ENCODE results near the gene XKRX.

- TF ChIP-seq TAF1 (IDR thresholded peaks at IDR 0.05; ENCODE audit: low read depth, low read length), result no peak
- no peak for TF ChIP-seq CHD2 (IDR thresholded peaks at IDR 0.05; ENCODE audit: low read length)
- no peak for TF ChIP-seq CTCF (IDR thresholded peaks at IDR 0.05; ENCODE audit: control extremely low read depth in 1 of 3, insufficient read depth in 1 of 3, low read depth in 1 of 3, low read length in 3 of 3)
- TF ChIP-seq ZNF274 (IDR thresholded peaks at IDR 0.05; ENCODE audit: borderline replicate concordance, extremely low read depth, low read length), result no peak
- TF ChIP-seq POLR2AphosphoS5 (IDR thresholded peaks at IDR 0.05; ENCODE audit: low read depth, low read length), result no peak
- no peak for TF ChIP-seq SRF (IDR thresholded peaks at IDR 0.05; ENCODE audit: low read depth, low read length)
- TF ChIP-seq JUND (IDR thresholded peaks at IDR 0.05; ENCODE audit: low read length), result no peak
- no peak for TF ChIP-seq HDAC6 (IDR thresholded peaks at IDR 0.05; ENCODE audit: low read depth, low read length)
- TF ChIP-seq EZH2 (IDR thresholded peaks at IDR 0.05; ENCODE audit: low read depth, low read length, severe bottlenecking), result no peak
- no peak for TF ChIP-seq MAX (IDR thresholded peaks at IDR 0.05)
- TF ChIP-seq MAFK (IDR thresholded peaks at IDR 0.05; ENCODE audit: low read depth, low read length), result no peak
- no peak for TF ChIP-seq RAD21 (IDR thresholded peaks at IDR 0.05 in 1 of 2, conservative IDR thresholded peaks at IDR 0.05 in 1 of 2; ENCODE audit: low read depth in 2 of 2, low read length in 2 of 2)
Measured at GRCh38 chrX:100915562-100915961, 13.2 kb downstream of the XKRX start.
